GM21737 (cell line): Measurements from ENCODE around the gene CCDC85C.

Experiments
- ATAC-seq: cut with Tn5 transposase; IDR thresholded peaks from one replicate; pipeline ENCODE4 v1.9.1; 2021; ENCODE audit warnings: mild to moderate bottlenecking, moderate library complexity; ENCODE audit not compliant: unreplicated experiment

CCDC85C gene

DNA sequence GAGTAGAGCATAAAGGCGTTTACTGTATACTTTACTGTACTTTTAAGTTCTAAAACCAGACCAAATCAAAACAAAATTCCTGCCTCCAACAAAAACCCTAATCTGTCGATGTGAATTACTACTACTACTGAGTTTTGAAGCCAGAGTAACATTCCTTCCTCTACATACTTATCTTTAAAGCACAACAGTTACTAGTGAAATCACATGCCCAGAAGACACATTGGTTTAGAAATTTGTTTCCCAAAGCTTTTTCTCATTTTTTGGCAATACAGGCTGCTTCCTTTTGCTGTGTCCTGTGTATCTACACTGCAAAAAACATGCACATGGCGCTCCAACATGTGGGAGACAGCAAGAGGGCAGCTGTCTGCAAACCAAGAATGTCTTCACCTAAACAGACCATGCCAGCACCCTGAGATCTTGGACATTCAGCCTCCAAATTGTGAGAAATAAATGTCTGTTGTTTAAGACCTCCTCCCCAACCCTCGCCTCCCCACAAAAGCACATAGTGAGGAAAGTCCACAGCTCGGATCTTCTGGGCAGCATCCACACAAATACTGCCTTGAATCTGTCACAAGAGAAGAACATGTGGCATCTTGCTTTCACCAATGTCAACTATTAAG, 144.4 kb downstream of the CCDC85C start:
- ATAC-seq: no peak

DNA sequence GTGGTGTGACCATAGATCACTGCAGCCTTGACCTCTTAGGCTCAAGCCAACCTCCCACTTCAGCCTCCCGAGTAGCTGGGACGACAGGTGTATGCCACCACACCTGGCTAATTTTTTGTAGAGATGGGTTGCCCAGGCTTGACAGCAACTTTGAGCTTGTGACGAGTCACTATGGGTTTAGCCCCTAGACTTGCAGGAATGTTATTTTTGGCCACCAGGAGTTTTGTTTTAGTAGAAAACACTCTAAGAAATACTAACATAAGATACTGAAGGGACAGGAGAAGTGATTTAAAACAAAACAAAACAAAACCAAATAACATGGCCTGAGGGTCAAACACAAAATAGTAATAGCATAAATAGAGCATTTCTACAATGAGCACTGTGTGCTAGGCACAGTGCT, 149.8 kb downstream of the CCDC85C start:
- ATAC-seq: no peak

DNA sequence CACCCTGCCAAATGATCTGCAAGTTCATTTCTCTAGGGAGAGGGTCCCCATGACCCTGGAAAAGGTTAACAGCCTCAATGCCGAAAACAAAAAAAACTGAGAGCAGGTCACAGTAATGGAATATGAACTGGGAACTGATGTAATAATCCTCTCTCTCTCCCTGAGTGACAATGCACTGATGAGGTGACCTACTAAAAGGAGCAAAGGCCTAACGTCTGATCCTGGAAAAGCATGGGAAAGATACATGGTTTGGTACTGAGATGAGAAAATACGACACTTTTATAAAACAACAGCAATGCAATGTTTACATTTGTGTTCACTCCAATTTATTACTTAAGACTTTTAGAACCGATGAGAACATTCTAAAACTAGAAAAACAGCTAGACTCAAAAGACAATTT, 151.0 kb downstream of the CCDC85C start:
- no peak for ATAC-seq

DNA sequence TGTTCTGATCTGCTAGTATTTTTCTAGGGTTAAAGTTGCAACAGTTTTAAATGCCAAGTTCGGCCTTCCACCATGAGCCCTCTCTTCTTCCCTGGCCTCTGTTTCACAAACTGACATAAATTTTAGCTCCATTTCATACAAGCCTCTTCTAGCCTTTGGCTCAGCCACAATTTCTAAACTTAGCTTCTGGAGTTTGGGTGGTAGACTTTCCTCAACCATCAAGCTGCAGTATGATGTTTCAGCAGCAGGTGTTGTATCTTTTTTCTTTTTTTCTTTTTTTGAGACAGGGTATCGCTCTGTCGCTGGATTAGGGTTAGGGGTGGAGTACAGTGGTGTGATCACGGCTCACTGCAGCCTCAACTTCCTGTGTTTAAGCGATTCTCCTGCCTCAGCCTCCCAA, 152.8 kb downstream of the CCDC85C start:
- no peak for ATAC-seq

DNA sequence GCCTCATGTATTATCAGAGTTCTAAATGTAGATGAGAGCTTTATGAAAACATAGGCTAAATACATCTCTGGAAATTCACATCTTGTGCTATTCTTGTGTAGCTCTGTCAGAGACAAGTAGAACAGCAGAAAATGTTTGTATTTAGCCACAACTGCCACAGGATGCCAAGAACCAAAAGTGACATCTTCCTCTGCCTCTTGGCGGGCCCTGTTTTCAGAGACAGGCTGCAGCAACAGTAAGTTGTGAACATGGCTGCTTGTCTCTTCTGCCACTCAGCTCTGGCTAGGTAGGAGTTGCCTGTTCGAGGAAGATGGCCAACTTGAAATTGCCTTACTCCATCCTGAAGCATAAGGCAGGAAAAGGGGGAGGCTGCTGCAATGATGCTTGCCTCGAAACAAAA, 153.7 kb downstream of the CCDC85C start:
- ATAC-seq: no peak
